Activated CD4-positive, alpha-beta T cell treated with anti-CD3 and anti-CD28 coated beads, Interleukin-2, amount 50 U/mL, for 1 hour (primary cell): Measurements from ENCODE around the gene NME9.
A peak's percentile ranks its signal among the peaks of the same experiment; 100 is the strongest.

Experiments used
- DNase-seq: peaks from one replicate; pipeline ENCODE4 v3.0.0-alpha.2; 2020

Gene NME9

DNA sequence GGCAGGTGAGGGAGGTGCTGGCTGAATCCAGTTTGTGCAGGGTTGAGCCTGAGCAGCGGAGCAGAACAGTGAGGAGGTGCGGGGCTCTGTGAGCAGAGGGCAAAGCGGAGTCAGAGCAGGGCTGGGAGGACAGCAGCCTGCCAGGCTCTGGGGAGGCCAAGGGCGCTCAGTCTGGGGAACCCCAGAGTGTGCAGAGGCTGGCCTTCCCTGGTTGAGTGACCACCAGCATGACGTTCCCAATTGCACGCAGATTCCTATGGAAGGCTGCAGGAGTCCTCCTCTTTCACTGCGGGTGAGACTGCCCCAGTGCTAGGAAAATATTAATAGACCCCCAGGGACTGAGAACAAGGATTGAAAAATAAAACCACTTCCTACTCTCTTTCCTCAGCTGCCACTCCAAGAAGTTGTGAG, 31.9 kb upstream of the NME9 start:
- DNase-seq, result no peak

DNA sequence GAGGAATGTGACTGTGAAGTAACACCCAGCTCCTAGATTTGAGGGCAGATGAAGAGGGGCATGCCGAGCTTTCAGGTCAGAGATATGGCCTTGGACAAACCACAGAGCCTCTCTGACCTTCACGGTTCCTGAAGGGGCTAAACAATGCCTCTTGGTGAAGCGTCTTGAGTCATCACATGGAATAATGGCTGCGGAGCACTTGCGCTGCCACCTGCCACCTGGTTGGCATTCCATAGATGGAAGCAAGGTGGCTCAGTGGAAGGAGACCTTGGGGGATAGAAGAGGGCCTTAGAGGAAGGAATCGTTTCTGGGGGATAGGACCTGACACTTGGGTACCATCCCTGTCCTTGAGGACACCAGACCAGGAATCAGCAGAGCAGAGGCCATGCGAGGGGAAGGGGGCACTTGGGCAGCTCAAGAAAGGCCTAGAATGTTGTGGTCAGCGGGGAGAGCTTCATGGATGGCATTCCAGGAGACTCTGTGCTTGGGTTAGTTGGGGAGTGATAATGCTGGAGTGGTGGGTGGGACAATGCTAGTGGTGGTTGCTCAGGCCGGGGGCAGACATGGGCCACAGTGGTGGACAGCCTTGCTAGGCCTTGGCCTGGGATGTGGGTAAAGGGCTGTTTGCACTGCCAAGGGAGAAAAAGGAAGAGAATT, 31.3 kb upstream of the NME9 start:
- no peak for DNase-seq

DNA sequence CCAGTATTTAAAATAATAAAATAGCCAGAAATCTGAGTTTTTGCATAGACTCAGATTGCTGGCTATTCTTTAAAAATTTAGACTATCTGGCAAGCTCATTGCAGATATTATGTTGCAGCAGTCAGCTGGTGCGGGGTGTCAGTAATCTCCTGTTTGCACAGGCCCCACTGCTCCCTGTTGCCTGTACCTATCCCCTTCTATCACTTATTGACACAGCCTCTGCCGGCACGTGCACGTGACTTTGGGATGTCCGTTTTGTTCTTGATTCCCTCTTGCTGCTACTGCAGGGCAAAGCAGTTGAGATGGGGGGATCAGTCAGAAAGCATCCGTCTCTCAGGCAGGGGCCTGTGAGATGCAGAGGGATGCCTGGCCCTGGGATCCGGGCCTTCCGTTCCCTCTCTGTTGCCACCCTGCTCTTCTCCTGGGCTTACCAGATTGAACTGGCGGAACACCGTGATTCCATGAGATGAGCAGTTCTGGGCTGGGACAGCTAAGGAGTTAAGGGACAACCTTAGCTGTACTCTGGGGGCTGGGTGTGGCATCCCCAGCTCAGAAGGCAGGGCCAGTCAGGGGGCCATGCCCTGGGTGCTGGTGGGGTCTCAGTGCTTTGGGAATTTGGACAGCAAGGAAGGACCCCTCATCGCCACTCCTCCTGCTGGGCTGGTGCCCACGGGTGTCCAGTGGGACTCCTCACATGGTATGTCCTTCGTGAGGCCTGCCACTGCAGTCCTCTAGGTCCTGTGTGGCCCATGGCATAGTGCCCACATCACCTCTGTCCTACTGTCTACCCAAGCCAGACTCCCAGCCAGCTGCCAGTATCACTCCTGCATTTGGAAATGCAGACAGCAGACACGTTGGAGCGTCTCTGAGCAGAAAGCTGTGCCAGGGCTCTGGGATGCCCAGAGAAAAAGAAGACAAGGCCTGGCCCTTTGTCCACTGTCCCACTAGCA, 30.5 kb upstream of the NME9 start:
- DNase-seq, result no peak

DNA sequence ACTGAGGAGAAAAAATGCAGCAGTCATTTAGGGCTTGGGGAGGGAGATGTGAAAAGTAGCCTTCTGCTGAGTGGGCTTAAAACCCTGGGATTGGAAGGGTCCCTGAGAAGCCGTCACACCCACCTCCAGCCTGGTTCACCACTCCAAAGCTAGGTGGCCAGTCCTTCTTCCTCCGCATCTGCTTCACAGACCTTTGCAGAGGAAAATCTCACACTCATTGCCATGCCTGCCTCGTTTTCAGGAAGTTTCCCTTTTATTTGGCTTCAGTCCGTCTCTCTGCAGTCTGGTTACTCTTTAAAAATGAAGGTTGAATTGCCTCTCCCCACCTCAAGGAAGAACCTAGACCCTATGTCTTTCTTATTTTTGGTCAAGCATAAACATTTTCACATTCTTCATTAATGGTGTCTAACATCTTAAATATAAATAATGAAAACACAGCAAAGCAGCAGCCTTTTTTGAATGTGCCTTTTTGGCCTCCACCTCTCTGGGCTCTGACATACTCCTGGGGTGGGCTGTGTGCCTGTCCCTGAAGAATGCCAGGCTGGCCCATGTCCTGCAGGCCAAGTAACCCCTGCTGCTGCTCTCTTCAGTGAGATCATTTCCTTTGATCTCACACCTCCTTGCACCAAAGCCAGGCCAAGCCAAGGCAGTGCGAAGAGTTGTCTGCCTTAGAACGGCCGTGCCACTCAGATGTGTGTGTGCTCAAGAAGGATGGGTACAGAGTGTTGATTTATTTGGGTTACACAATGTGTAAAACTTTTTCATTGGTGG, 29.7 kb upstream of the NME9 start:
- no peak for DNase-seq

DNA sequence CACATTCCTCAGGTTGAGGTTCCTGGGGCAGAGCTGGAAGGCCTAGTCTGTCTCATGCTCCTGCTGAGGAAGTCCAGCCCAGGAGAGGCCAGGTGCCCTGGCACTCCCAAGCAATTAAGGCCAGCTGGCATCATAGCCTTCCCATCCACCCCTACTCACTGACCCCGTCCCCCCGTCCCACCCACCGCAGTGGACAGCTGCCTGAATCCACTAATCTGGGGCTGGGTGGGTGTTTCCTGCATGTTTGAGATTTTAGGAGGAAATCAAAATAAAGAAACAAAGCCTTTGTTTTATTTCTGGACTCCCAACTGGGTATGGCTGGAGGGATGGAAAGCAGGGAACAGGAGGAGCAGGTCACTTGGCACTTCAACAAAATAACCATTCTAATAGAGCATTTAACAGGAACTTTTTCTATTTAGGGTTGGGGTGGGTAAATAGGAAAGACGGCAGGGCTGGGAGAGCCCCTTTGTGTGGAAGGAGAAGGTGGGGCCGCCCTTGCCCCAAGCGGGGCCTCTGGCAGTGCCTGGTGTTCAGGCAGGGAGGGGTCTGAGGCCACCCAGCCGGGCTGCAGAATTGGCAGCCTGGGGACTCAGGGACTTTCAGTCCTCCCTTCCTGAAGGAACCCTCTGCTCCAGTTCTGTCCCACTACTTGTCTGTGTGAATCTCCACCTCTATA, 27.2 kb upstream of the NME9 start:
- no peak for DNase-seq

DNA sequence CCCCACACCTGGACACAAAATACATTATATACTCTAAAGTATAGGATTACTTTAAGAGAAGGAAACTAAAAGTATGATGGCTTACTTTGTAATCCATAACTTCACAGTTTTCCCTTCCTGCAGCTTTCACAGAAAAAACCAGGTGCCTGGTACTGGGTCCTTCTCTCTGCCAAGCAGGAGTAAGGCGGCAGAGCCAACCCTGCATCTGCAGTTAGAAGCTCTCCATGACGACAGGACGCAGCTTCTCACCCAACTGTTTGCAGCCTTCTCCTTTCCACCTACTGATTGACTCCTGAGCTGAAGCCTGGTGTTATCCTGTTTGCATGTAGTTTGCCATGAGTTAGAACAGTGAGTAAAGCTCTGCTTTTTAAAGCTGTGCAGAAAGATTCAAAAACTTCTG, 25.4 kb upstream of the NME9 start:
- DNase-seq, result no peak

DNA sequence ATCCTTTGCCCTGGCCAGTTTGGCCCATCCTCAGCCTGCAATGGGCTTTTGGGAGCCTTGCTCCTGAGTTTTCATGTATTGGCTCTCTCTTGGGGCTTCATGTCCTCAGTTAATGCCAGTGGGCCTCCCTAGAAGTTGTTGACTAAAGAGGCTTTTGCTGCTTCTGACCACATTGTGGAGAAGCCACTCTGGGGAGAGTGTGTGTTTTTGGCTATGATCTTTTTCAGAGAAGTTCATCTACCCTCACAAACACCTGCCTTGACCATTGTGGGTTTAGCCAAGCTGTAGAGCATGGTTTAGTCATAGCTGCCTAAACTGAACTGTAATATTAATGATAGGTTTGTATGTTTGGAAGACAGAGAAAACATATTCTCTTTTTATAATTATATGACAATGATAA, 24.7 kb upstream of the NME9 start:
- DNase-seq, result no peak

DNA sequence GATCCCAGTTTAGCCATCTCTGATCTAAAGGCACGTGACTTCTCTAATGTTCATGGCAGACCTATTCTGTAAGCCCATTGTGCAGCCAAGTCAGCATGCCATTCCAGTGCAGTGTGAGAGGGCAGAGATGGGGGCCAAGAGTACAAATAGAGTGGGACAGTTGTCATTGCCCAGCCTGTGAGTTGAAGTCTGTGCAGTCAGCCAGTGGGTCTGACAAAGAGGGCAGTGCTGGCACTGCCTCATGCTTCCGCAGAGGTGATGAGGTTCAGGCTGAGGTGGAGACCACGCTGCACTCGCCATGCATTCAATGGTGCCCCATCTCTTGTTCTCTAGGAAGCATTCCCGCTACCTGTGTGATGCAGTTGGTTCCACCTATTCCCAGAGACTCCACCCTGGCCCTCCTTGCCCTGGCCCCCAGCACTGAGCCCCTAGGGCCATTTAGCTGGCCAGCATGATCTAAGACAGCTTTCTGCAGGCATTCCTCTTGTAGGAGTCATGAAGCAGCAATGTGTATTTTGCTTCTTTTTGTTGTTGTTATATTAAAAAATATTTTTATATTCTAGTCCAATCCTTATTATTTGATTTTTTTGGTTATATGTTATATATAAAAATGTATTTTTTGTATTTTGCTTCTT, 22.4 kb upstream of the NME9 start:
- DNase-seq, result no peak

DNA sequence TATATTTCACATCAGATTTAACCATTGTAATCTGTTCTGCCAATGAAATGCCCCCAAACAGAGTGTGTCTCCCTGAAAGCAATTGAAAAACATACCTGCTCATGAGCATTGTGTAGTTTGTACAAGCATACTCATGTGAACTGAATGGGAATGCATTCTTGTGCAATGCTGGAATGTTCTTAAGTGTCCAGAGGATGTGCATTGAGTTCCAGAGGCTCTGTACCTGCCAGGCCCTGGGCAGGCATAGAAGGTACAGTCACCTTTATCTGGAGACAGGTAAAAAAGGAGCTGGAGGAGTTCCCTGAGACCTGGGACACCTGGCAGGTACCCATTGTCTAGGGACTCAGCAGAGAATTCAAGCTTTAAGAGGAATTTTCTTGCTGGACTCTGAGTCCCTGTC, 21.5 kb upstream of the NME9 start:
- DNase-seq, result no peak

DNA sequence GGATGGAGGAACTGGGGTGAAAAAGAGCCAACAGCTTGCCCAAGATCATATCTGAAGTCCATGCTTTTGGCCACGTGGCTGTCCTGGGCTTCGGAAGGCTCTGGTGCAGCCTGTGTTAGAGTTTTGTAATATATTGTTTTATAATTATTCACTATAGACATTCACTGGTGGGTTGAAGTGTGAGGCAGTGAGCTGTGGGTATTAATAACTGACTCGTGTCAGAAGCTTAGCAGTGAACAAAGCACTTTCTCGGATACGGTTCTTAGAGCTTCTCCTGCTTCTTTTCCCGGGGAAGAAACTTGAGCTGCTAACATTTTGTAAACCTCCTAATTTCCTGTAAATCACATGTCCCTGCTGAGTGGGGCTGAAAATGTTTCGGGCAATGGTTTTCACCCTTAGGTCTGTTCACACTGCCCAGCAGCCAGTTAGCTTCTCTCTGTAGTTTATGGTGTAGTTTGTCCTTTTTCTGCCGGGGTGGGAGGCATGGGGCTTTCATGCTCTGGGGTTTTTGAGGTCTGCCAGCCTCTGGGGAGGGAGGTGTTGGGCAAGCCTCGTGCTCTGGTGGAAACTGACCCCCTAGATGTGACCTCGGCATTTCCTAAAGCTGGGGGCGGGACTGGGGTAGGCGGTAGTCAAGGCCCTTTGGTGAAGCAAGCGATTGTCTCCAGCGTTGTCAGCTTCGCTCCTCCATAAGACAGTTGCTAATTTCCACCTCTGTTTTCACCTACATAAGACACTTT, 20.4 kb upstream of the NME9 start:
- no peak for DNase-seq

DNA sequence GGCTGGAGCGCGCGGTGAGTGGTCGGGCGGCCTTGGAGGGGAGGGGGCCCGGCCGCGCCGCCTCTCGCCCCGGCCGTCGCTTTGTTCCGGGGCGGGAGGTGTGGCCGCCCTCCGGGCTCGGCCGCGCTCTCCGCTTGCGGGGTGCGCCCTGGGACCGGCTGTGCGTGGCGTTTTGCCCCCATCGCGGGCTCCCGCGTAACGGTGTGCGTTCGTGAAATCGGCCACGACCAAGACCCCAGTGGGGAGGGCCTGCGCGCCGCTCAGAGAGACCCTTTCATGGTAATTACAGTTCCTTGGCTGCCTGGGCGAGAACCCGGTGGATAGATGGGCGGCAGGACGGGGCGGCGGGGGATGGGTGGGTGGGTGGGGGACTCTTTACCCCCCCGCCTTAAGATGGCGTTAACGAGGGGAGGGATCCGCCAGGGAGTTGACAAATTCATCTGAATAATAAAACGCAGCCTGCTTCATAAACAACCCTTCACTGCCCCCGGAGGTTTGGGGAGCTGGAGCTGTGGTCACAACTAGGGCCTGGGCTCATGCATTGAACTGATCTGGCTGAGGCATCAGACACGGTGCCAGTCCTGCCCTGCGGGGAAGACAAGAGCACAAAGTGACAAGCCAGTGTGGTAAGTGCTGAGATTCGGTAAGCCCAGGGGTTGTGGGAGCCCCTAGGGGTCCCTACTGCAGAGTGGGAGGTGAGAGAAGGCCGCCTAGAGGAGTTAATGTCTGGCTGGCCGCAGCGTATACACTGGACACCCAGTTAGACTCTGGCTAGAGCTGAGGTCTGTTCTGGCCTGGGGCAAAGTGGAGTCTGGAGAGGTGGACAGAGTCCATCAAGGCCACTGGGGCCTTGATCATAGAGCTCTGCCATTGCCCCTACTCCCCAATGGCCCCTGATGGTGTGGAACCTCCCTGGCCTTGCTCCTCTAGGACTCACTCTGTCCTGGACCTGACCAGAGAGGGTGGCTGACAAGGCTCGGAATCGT, 19.4 kb upstream of the NME9 start:
- no peak for DNase-seq

DNA sequence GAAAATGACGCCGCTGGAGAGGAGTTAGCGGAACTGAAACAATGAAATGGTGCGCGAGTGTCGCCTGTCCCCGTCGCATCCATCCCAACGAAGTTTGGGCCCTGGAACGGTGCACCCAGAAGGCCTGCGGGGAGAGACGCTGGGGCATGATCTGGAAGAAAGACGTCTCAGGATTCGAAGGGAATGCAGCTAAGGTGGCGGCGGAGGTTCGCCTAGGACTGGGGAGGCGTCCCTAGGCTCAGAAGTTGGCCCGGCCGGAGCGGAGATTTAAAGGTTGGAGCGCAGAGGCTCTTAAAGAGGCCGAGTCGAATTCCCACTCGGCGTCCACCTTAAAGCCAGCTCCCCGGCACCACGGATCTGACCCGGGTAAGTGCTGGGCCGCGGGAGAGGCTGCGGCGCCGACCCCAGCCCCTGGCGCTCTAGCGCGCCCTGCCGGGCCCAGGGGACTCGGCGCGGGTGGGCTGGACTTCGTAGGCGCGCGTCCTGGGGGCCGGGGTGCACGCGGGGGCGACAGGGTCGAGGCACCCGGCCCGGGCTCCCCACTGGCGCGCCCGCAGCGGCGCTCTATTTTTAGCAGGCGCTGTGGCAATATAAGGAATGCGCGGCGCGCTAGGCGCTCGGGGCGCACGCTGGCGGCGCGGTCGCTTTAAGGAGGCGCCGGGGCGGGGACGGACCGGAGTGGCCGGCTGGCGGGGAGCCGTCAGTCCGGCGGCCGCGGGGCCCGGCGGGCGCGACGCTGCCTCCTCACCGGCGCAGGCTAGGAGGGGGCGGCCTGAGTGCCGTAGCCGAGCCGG, 18.5 kb upstream of the NME9 start, which contains the start of gene MRAS:
Gene MRAS (plus strand): TSS at position 620 of the 794 bp plus-strand sequence. CDS start 24,305 bp downstream, outside the sequence.
- DNase-seq, result peak; percentile 6

DNA sequence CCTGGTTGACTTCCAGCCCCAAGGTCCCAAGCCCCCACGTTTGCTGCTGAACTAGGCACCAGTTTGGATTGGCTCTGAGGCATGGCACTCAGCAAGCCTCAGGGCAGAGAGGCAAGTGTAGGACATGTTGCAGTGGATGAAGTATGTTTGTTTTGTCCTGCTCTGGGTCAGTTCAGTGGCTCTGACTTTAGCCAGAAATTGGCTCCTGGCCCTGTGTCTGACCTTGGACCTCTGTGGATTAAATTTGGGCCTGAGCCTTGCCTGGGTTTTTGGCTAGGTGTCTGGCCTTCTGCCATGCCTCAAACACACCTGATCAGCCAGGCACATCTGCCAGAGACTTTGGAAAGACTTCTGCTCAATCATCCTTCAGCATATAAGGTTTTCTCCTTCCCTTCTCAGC, 15.1 kb upstream of the NME9 start:
- DNase-seq, result no peak

DNA sequence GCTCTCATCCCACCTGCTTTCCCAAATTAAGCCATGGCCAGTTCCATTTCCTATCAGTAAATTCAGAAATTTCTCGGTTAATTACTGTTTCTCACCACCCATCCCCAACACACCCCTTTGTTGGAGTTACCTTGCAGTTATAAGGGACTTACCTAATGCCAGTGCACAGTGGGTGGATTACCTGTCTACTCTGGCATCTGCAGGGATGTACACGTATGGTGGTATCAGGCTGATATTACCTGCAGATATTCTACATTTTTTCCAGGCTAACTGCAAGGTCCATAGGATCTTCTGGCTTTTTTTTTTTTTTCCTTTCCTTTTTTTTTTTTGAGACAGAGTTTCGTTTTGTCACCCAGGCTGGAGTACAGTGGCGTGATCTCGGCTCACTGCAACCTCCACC, 10.9 kb upstream of the NME9 start:
- no peak for DNase-seq

DNA sequence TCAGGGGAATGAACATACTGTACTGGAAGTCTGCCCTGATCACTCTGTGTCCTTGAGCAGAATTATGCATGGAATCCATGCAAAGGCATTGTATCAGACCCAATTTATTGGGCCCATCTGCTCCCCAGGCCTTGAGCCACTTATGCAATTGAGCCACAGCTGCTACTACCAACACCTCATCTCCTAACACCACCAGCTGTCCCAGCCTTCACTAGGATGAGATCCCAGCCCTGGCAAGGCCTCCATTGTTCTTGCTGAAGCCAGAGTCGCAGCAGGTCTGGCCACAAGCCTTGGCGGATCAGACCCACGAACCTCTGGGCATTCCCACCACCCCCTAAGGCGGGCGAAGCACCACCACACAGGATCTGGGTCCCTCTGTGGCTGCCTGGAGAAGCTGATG, 9.2 kb upstream of the NME9 start:
- no peak for DNase-seq

DNA sequence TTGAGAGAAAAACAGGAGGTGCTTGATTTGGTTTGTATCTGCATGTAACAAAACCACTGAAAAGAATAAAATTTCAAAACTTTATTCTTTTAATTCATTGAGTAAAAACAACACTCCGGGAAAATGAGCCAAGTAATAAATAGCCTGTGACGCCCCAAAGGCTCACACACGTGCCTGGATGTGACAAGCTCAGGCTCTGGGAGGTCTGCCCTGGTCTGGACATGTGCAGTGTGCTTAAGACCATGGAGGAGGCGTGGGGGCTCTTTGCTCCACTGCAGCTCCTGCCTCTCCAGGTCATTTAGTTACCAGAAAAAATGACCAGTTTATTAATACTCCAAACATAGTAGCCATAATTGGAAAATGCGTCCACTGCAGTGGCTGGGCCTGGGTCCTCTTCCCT, 8.6 kb upstream of the NME9 start:
- DNase-seq, result no peak

DNA sequence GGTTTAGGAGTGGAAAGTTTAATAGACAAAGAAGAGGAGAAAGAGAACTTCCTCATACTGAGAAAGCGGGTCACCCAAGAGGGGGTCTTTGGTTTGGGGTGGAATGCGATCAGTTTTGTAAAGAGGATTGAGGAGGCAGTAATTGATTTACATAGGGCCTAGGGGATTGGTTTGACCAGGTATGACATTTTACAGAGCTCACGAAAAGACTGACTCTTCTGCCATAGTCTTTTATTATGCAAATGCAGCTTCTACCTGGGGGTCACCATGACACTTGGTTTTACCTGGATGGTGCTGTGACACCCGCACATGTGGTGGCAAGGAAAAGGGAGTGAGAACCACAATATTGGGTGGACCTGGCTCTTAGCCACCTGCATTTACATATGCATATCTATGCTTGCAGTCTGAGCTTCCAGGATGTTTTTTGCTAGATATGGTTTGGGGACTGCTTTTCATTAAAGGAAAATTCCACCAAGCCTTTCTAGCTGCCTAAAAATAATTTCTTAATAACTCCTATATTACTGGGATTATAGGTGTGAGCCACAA, 6.9 kb upstream of the NME9 start:
- DNase-seq, result no peak

DNA sequence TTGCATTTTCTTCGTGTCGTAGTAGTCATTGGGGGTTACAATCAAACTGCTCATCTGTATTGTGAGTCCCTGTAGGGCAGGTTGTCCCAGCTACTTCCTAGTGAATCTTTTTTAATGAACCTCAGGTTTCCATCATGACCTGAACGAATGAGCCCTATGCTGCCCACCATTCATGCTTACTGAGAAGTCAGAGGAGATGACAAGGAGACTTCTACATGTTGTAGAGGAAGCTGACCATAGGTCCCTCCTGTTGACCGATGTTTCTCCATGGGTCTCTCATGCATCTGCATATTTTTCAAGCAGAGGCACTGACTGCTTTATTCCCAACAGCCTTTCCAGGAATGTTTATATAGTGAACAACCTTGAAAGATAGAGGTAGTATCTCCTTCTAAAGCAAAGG, 5.0 kb upstream of the NME9 start:
- DNase-seq, result no peak

DNA sequence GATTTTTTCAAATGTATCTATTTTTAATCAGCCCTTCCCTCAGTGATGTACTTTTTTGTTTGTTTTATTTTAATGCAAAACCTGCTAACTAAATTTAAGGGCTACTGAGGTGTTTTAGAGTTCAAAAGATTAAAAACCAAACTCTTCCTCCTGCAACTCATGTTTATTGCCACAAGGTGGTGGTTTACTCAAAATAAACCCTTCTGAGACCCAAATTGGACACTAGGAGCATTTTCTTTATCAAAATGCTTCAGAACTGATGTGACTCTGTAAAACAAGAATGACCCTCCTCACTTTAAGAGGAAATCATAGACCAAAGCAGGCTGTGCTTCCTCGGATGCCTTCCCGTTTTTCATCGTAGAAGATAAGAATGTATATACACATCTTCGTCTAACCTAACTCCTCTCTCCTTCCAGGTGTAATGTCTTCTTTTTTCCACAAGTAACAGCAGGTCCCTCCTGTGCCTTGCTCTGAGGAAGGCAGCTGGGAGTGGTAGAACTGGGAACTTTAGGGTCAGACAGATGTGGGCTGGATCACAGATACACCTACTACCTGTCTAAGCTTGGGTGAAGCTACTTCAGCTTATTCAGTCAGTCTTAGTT, 2.9 kb upstream of the NME9 start:
- no peak for DNase-seq
